HL-60/S4 (cell line): Measurements from ENCODE around the gene FNIP1.
"Not testable (repeated sequence)": the region's sequence is repeated elsewhere in the genome, so short reads cannot be mapped to it uniquely, and the experiment has no call there.

Source experiments
- in situ Hi-C: fragments of 300-500 bp; cut with MboI; formaldehyde crosslinking; loops from 2 replicates; pipeline ENCODE4 v1.14.3; 2022; ENCODE audit warnings: low sequenced_read_pairs

FNIP1 gene

DNA sequence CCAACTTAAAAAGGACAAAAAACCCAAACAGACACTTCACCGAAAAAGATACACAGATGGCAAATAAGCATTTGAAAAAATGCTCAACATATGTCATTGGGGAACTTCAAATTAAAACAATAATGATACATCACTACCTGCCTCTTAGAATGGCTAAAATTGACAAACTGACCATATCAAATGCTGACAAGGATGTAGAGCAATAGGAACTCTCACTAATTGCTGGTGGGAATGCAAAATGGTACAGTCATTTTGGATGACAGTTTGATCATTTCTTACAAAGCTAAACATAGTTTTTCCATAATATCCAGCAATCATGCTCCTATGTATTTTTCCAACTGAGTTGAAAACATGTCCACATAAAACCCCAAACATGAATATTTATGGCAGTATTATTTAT, 102.9 kb downstream of the FNIP1 start:
- in situ Hi-C loops = no loop called here

DNA sequence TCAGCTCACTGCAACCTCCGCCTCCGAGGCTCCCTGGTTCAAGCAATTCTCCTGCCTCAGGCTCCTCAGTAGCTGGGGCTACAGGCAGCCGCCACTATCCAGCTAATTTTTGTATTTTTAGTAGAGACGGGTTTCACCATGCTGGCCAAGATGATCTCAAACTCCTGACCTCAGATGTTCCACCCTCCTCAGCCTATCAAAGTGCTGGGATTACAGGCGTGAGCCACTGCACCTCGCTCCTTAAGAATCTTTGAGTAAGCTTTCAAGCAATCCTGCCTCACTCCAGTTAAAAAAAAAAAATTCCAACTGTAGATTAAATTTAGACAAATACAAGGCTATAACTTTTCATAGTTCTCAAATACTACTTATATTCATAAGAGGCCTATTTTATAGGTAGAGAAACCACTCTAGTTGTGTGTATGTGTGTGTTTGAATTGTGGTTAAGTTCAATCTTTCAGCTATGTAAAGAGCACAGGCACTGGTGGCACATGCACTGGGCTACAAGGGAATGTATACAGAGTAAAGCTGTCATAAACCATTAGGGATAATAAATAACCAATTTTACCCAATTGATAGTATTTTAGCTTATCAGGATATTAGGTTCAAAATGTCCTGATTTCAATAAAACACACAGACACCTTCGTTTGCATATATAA, 111.2 kb downstream of the FNIP1 start:
- in situ Hi-C loops = no loop called here

DNA sequence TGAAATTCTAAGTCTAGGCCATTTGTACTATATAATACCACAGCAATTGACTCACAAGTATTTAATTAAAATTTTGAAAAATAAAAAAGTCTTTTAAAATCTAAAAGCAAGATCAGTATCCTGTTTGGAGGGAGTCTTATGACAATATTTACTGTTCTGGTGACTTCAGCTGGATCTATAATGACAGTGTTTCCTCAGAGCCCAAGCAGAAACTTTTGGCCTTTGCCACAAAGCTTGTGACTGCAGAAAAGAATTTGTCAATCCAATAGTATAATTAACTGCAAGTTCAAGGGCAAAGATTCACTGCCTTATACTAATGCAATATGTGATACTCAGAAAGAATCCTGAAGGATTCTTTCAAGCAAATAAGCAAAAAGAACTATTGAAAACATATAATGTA, 112.2 kb downstream of the FNIP1 start:
- in situ Hi-C loops = no loop called here

DNA sequence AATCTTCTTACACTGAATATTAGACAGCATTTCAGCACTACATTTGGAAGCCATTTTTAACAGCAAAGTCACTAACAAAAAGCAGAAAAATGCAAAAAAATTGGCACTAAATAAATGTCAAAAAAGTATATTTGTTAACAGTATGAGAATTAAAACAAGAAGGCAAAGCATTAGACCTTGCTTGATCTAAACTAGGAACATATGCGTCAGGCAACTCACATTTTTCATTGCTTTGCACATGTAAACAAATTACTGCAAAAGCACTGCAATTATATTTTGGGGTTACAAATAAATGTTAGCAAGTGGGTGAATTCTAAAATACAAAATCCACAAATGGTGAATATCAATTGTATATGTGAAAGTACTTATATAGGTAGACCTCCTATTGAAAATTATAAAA, 112.8 kb downstream of the FNIP1 start:
- in situ Hi-C loops = no loop called here

DNA sequence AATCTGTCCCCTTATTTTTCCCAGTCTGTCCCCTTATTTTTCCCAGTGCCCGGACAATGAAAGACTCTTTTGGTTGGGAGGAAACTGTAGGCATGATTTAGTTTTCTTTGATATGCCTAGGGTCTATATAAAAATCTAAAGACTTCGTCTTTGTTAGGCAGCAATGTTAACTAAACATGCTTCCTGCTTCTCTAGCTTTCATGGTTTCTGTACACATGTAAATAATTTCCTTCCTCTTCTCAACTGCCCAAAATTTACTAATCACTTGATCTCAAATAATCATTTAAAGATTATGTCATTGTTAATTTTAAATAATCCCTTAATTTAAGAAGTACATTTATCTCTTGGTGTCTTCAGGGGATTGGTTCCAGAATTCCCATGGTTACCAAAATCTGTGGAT, 114.0 kb downstream of the FNIP1 start:
- in situ Hi-C loops = no loop called here

DNA sequence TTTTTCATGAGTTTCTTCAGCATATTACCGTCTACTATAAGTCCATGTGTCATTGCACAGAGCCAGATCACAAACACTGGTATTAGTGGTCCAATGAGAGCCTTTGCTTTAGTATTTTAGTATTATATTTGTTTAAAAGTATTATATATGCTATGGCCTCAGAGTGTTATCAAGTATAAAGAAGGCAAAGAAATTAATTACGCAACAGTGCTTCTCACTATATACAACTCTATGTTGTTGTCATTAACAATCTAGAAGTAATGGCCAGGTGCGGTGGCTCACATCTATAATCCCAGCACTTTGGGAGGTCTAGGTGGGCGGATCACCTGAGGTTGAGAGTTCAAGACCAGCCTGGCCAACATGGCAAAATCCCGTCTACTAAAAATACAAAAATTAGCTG, 114.6 kb downstream of the FNIP1 start:
- in situ Hi-C loops = no loop called here

DNA sequence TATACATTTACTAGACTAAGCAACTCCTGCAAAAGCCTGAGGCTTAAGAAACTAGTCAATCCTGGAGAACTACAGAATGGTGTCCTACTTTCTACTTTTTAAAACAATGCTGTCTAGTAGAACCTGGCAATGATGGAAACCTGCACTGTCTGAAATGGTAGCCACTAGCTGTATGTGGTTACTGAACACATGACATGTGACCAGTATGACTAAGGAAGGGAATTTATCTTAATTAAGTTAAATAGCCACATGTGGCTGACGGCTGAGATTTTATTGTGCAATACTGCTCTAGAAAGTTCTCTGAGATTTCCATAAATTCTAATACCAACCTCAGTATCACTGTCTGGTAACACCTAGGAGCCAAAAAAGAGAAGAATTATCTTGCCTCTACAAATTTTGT, 116.9 kb downstream of the FNIP1 start:
- in situ Hi-C loops = no loop called here

DNA sequence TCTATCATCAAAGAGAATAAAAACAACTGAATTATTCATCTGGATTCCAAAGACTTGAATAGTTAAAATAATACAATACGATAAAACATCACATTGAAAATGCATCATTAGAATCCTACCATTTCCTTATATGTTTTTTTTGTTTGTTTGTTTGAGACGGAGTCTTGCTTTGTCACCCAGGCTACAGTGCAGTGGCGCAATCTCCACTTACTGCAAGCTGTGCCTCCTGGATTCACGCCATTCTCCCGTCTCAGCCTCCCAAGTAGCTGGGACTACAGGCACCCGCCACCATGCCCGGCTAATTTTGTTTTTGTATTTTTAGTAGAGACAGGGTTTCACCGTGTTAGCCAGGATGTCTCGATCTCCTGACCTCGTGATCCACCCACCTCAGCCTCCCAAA, 118.5 kb downstream of the FNIP1 start:
- in situ Hi-C loops = not testable (repeated sequence)

DNA sequence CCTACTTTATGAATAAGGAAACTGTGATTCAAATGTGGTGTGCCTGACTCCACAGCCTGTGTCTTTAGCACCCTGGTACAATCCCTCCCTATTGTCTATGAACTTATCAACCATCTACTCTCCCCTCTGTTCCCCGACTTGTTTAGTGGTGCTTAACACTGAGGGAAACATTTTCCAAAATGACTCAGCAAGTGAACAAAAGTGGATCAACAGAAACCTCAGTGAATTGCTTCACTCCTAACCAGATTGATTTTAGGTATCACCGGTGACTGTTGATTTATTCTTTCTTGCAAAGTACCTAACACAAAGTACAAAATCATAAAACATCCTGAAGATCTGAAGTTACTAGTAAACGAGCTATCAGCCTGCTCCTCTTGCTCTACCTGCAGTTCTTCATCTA, 119.7 kb downstream of the FNIP1 start:
- in situ Hi-C loops = no loop called here

DNA sequence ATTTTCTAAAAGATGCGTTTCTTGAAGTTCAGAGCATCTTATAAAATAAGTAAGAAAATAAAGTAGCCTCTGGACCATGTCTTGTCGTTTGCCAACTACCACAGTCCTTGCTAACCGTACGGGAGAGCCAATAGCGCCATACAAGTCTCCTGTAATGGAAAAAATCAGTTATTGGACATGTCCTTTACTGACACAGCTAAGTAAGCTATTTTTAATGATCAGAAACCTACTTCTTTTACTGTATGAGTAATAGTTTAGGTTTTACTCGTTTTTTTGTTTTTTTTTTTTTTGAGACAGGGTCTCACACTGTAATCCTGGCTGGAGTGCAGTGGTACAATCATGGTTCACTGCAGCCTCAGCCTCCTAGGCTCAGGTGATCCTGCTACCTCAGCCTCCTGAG, 124.0 kb downstream of the FNIP1 start:
- in situ Hi-C loops = no loop called here

DNA sequence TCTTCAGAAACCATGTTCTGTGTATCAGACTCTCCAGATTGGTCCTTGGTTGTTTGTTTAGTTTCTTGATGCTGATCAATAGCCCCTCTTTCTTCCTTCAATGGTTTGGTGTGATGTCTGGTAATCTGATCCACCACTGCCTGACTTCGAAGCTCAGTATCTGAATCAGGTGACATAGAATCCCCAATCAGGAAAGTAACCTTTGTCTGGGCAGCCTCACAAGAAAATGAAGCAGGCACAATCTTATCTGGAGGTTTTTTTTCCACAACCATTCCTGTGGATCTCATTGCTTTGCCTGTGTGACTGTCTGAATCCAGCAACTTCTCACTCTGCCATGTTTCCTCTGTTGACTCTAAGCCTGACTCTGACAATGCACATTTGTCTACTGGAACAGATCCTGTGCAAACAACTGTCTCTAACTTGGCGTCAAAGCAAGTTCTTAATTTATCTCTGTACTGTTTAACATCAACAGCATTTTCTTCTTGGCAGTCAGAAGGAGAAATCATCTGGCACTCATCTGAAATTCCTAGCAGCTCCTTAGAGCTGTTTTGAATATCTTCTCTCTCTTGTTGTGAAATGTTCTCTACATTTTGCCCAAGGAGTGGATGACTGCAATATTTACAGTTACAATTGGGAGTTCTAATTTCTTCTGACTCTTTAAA, 124.7 kb downstream of the FNIP1 start:
- in situ Hi-C loops = no loop called here

DNA sequence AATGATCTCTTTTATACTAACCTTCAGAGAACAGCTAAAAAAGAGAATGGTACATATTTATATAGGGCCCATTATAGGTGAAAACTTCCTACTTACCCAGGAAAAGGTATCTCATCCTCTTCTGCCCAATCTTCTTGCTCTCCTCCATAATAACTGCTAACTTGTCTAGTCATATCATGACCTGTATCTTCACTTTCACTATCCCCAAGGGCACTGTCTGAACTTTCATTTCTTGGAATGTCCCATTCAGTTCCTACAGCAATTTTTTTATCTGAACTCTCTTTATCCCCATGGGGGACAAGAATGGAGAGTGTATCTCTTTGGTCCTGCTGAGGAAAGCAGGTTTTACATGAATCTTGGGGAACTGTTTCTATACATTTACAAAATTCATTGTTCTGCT, 125.4 kb downstream of the FNIP1 start:
- in situ Hi-C loops = no loop called here

DNA sequence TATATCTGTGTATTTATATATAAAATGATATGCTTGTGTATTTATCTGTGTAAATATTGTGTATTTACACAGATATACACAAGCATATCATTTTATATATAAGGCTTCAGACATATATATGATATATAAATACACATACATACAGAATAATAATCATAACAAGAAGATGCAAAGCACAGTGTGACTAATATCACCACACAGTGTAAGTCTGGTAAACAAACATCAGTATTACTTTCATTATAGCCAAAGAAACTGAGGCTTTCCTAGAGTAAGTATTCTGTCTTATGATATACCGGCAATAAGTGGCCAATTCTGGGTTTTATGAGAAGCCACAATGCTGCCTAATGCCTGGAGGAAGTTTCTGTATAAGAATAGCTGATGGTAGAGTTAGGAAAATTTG, 131.9 kb downstream of the FNIP1 start:
- in situ Hi-C loops = no loop called here

DNA sequence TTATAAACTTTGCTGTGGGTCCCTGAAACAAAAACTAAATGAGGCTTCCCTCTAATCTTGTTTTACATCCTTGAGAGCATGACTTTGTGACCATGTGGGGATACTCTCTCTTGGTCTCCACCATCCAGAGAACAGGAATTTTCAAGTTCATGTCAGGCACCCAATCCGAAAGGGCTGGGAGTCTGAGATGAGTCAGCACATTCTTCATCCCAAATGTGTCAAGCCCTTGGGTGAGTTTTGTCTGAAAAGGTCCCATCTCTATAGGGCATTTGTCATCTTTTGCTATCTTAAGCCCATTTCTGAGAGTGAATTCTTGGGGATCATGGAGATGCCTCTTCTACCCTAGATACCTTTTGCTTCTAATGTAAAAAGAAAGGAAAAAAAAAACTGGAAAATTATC, 134.9 kb downstream of the FNIP1 start:
- in situ Hi-C loops = no loop called here

DNA sequence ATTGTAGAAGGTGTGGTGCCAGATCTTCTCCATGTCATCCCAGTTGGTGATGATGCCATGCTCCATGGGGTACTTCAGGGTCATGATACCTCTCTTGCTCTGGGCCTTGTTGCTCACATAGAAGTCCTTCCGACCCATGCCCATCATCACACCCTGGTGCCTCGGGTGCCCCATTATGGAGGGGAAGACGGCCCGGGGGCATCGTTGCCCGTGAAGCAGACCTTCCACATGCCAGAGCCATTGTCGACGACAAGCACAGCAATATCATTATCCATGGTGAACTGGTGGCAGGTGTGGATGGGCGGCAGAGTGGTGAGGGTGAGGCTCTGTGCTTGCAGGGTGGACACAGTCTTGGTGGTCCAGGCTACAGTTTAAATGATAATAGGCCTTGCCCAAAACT, 137.0 kb downstream of the FNIP1 start:
- in situ Hi-C loops = no loop called here

DNA sequence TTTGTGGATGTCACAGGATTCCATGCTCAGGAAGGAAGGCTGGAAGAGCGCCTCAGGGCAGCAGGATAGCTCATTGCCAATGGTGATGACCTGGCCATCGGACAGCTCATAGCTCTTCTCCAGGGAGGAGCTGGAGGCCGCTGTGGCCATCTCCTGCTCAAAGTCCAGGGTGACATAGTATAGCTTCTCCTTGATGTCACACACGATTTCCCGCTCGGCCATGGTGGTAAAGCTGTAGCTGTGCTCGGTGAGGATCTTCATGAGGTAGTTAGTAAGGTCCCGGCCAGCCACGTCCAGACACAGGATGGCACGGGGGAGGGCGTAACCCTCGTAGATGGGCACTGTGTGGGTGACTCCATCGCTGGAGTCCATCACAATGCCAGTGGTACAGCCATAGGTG, 137.5 kb downstream of the FNIP1 start:
- in situ Hi-C loops = no loop called here

DNA sequence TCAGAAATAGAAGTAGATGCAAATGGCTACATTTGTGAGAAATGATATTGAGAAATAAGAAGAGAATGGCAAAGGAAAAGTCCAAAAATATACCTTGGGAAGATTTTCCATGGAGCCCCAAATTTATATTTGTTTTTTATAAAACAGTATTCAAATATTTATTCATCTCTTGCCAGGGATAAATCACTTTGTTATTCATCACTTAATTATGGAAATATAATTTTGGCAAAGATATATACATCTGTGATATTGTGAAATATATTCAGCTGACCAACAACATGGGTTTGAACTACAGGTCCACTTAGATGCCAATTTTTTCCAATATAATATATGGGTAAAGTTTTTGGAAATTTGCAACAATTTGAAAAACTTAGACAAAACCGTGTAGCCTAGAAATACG, 142.0 kb downstream of the FNIP1 start:
- in situ Hi-C loops = no loop called here

DNA sequence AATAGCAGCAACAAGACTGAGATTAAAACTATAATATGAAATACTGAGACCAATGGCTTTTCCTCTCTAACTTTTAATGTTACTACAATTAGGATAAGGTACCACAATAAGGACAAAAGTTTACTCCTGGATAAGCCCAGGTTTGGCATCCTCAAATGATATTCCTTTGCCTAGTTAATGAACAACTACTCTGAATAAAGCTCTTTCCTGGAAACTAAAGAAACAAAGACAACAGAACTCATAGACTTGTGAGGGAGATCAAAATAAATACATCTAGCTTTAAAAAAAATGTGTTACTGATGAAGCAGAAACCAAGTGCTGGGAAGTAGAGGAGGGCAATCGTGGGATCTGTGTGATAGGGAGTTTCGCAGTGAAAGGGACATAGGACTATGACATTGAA, 142.5 kb downstream of the FNIP1 start:
- in situ Hi-C loops = no loop called here

DNA sequence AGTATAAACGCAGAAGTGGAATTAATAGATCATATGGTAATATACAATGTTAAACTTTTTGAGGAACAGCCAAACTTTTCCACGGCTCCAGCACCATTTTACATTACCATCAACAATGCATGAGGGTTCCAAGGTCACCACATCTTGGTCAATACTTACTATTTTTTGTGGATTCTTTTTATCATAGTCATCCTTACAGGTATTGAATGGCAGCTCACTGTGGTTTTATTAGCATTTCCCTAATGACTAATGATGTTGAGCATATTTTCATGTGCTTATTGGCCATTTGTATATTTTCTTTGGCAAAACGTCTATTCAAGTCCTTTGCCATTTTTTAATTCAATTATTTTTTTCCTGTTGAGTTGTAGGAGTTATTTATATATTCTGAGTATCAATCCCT, 147.7 kb downstream of the FNIP1 start:
- in situ Hi-C loops = no loop called here

DNA sequence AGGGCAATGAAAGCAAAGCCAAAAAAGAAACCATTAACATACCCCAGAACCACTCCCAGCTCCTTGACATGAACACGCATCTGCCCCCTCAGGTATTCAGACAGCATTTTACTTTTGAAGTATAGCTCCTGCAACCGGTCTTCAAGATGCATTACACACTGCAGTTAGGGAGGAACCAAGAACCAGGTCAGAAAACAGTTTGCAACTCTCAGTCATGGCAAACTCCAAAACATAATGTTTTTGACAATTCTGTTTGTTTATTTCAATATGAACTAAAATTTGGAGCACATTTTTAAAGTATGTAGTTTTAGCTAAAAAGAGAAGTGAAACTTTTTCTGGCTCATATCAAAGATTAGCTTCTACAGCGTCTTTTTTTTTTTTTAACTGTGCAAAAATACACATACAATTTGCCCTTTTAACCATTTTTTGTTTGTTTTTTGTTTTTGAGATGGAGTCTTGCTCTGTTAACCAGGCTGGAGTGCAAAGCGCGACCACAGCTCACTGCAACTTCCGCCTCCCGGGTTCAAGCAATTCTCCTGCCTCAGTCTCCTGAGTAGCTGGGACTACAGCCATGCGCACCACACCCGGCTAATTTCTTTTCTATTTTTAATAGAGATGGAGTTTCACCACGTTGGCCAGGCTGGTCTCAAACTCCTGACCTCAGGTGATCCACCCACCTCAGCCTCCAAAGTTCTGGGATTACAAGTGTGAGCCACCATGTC, 149.6 kb downstream of the FNIP1 start:
- in situ Hi-C loops = no loop called here

DNA sequence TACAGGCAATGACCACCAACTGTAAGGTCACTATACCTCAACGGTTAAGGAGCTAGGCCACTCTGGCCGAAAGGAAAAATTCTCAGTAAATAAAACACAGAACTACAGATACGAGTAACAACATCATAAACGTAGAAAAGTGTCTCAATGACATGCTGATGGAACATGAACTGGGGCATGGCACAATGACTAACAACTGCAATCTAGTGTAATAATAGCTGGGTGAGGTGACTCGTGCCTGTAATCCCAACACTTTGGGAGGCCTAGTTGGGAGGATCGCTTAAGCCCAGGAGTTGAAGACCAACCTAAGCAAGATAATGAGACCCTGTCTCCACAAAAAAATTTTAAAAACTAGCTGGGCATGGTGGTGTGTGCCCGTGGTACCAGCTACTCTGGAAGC, 152.0 kb downstream of the FNIP1 start:
- in situ Hi-C loops = no loop called here

DNA sequence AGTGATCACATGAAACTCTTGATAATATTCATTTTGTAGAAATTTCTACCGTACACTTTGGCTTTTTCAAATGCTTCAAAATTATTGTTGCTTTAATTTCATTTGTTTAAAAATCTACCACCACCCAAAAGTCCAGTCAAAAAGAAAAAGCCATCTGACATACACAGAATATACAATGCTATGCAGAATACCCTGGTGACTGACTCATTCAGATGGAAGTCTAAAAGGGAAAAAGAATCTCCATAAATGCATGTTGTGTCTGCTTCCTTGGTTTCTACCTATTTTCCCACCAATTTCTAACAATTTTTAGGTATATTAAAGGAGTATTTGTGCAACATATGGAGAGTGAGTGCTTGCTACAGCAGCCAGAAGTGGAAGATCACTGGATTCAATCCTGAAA, 152.4 kb downstream of the FNIP1 start:
- in situ Hi-C loops = no loop called here
